Stimulated activated CD8-positive, alpha-beta memory T cell treated with anti-CD3 and anti-CD28 coated beads, Interleukin-15, amount 100 ng/mL, for 48 hours (primary cell): Measurements from ENCODE around the gene TMEM39A.

Experiments used
- DNase-seq, 2 donors: peaks; one replicate each; pipeline ENCODE4 v3.0.0-alpha.2; 2020; ENCODE audit warnings: low read depth in 2 of 2

TMEM39A gene

DNA sequence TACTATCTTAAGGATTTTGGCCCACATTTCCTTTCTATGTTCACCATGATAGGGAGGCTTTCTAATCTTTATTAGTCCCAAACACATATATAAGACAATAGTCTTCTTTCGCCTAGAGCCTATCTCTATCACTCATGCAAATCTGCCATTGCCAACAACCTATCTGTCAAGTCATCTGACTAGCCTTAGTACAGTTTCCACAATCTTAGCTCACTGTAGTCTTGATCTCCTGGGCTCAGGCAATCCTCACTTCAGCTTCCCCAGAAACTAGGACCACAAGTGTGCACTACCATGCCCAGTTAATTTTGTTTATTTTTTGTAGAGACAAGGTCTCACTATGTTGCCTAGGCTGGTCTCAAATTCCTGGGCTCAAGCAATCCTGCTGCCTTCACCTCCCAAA, 6.9 kb downstream of the TMEM39A start:
- DNase-seq, result no peak

DNA sequence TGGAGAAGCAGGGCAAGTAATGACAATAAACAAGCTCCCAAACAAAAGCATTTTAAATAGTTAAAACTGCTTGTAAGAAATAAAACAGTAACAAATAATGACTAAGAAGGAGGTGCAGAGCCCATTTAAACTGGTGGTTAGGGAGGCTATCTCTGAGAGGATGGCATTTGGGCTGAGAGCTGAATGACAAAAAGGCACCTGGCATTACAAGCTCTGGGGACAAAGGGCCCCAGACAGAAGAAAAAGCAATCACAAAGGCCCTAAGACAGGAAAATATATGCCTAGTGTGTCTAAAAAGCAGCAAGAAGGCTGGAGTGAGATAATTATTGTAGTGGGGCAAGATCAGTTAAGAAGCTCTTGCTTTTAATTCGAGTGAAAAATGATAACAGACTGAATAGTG, 9.6 kb downstream of the TMEM39A start:
- DNase-seq, result no peak

- DNase-seq, result no peak
These were observed 18.8 kb downstream of the TMEM39A start for GRCh38 chr3:119444590-119444989.

DNA sequence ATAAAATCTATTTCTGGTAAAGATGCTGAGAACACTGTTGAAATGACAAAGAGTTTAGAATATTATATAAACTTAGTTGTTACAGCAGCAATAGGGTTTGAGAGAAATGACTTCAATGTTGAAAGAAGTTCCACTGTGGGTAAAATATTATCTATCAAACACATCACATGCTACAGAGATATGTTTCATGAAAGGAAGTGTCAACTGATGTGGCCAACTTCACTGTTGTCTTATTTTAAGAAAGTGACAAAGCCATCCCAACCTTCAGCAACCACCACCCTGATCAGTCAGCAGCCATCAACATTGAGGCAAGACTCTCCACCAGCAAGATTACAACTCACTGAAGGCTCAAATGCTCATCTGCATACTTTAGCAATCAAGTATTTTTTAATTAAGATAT, 20.2 kb downstream of the TMEM39A start:
- DNase-seq, result no peak

- DNase-seq, result no peak
These were observed 25.6 kb downstream of the TMEM39A start for GRCh38 chr3:119437691-119438258.

GRCh38 chr3:119436977-119437376, 26.4 kb downstream of the TMEM39A start:
- DNase-seq, result no peak

DNA sequence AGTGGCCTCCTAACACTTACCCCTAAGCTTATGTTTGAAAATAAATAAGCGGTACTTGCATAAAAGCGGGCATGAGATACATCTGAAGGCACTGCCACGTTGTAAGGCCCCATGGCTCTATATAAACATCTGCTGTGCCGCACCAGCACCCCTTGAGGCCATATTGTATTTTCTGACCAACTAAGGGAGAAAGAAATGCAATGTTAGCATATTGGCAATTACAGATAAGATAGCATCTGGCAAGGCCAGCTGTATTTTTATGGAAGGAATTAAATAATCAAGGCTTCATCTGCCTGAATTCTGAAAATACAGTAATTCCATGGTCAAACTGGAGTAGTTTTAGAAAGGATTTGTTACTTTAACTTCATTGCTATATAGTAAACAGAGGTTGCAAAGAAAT, 28.7 kb downstream of the TMEM39A start:
- DNase-seq, result no peak

DNA sequence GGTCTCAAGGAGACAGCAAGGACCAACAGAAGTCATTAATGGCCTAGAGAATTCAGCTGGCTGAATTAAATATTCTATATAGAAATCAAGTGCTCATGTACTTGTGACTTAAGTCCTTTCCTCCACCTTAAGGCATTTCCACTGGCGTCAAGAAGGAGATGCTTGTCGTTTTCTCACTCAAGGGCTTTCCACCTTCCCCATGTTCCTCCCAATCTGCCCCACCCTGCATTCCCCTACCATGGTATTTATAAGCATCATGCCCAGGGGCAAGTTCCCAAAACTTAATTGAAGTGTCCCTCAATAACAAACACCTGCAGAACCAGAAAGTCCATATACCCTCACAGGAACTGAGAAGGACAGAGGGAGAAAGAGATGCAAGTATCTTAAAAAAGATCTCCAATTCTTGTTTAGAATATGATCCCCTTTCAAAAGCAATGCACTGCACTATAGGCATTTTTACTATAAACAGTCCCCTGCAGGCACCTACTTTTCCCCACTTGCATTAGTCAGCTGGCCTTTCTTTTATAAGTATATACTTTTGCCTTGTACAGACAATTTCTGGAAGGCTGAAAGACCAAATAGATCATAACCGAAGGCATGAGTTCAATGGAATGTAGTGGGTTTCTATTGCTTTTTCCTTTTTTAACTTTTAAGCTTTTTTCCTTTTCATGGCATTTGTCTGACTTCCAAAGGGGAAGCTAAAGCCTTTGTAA, 29.6 kb downstream of the TMEM39A start:
- no peak for DNase-seq

GRCh38 chr3:119428538-119428937, 34.9 kb downstream of the TMEM39A start:
- no peak for DNase-seq

DNA sequence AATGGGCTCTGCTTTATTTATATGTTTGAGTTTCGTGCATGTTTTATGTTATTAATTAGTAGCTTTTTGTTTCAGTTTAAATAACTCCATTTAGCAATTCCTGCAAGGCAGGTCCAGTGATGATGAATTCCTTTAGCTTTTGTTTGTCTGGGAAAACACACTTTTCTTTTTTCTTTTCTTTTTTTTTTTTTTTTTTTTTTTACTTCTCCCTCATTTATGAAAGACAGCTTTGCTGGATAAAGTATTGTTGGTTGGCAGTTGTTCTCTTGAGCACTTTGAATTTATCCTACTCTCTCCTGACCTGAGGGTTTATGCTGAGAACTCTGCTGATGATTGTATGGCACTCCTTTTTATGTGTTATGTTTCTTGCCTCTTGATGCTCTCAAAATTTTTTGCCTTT, 35.7 kb downstream of the TMEM39A start:
- DNase-seq, result no peak

DNA sequence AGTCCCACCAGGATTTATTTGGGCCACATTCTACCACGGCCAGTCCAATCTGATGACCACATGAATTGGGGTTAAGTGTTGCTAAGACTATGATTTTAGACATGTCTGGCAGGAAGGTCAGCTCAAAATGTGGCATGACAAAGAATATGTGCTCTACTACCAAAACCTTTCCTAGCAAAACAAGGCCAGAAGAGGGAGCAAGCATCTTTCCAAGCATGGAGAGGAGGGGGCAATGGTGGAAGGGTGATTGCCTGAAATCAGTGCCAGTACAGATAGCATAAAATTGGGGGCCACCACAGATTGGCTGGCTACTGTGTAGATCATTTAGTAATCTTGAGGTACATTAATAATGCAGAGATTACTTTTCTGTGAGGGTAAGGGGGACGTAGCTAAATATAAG, 43.2 kb downstream of the TMEM39A start:
- DNase-seq, result no peak

- no peak for DNase-seq
These were observed 44.8 kb downstream of the TMEM39A start for GRCh38 chr3:119418641-119419040.

DNA sequence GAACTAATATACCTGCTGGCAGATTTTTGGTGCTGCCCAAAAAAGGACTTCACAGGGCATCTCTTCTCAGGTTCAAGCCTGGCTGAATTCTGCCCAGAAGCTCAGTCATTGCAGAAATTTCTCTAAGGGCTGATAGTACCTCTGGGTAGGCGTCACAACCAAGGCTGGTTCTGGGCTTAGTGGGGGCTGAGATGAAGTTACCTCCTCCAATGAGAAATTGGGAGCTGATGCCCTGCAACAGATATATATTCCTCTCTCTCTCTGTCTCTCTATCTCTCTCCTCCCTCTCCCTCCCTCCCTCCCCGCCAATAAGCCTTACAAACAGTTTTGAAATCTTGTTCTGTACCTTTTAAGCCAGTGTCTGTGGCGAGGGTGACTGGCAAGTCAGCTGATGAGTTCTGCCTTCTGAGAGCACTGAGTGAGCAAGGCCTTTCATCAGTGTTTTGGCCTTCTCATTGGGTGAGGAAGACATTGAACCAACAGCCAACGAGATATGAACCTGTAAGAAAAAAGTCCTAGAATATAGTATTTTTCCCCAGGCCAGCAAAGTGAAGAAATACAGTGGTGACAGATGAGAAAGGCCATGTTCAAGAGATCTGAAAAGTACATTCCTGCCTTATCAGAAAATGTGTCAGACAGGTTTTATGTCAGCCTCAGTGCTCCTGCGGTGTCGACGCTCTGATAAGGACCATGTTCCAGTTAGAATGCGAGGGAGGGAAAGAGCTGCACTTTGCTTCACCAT, 45.5 kb downstream of the TMEM39A start:
- no peak for DNase-seq

- no peak for DNase-seq
These were observed 46.5 kb downstream of the TMEM39A start for GRCh38 chr3:119416873-119417272.

- no peak for DNase-seq
These were observed 49.7 kb downstream of the TMEM39A start for GRCh38 chr3:119413603-119414280.

DNA sequence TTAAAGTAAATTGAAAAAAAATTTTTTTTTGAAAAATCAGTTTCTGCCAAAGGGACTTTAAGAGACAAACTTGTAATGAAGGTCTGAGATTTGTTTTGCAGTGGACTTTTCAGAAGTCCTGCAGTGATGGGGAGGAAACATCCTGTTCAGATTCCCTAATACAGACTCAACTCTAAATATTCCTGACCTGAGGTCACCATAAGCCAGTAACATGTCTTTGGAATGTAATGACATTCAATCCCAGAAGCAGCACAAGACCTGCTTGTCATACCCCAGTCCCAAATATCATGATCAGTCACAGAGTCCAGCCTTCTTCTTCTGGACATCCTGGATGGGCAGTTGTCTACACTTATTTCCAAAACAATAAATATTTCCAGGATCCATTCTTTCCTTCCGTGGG, 53.6 kb downstream of the TMEM39A start:
- no peak for DNase-seq

- no peak for DNase-seq
These were observed 55.0 kb downstream of the TMEM39A start for GRCh38 chr3:119408243-119408950.

GRCh38 chr3:119405315-119405714, 58.1 kb downstream of the TMEM39A start:
- DNase-seq, result no peak

DNA sequence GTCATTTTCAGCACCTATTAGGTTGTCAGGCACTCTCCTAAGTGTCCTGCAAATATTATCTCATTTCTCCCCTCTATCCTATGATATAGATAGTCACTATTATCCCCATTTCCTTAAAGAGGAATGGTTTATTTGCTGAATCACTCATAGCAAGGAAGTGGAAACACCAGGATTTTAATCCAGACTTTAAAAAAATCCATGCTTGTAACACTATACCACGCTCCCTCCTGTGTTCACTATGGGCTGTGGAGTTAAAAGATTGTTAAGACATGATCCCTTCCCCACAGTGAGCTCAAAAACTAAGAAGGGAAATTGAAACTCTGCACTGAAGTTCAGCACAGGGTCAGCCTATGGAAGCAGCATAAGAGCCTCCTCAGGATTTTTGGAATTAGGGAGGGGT, 60.2 kb downstream of the TMEM39A start:
- DNase-seq, result no peak

DNA sequence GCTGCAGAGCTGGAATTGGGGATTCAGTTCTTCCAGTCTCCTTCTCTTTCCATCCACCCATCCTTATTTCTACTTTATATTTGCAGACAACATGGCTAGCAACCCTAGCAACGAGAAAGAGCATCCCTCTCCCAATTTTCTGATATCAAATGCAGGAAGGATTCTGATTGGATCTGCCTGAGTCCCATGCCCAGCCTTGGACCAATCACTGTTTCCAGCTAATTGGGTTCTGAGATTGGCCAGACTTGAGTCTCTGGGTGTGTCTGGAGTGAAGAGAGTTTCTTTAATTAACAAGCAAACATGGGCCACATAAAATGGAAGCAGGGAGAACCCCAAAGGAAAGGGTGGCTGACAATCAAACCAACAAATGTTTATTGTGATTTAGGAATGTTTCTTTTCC, 60.6 kb downstream of the TMEM39A start:
- DNase-seq, result no peak

GRCh38 chr3:119401503-119402440, 61.6 kb downstream of the TMEM39A start:
- DNase-seq, result no peak
